ENCODE measurements around the gene FSIP1.

FSIP1 gene

GRCh38 chr15:39792844-39793335, 10.2 kb upstream of the FSIP1 start:
- FAIRE-seq (no peak), DNase-seq (ENCODE audit: low spot score) (no peak)

DNA sequence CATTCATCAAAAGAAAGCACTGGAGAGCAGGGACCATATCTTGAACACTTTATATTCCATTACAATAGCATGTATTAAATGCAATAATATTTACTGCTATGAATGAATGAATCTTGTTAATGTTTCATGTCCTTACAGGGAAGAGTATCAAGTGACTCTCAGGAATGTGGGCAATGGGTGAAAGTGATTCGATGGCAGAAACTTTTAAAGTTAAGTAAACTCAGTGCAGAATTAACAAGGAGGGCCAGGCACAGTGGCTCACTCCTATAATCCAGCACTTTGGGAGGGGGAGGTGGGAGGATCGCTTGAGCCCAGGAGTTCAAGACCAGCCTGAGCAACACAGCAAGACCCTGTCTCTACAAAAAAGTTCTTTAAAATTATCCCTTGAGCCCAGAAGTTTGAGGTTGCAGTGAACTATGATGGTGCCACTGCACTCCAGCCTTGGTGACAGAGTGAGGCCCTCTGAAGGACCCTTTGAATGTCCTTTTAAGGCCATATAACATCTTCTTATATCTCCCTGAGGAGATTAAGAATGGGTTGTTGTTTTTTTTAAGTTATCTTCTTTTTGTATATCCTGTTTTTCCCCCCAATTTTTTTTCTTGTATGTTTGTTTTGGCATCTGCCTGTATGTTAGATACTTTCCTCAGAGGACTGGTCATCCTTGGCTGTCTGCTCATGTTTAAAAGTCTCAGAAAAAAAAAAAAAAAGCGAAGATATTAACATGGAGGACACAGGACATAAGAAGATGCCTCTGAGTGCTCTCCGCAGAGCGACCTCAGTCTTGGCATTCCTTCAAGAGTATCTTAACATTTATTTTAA, 9.6 kb upstream of the FSIP1 start:
- FAIRE-seq (no peak), DNase-seq (ENCODE audit: low spot score) (no peak)

- DNase-seq (ENCODE audit: low spot score) (no peak), FAIRE-seq (no peak)
Observed at GRCh38 chr15:39789736-39790135, 7.1 kb upstream of the FSIP1 start.

GRCh38 chr15:39788800-39789565, 6.3 kb upstream of the FSIP1 start:
- FAIRE-seq: no peak
- DNase-seq (ENCODE audit: low spot score): no peak

DNA sequence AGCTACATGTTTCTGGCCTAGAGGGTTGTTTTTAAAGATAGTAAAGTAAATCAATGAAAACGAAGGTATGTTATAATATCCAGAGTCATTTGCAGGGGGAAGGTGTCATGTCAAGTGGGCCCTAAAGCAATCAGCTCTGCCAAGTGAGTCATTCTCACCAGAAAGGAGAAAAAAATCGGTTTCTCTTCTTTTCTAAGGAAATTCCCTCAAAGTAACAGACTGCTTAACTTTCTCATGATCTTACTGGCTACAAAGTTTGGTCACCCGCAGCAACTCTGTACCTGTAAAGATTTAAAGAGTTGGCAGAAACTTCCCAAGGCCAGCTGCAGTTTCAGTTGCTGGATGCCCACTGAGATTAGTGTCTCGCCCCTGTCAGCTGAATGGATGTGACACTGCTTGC, 5.5 kb upstream of the FSIP1 start:
- no peak for DNase-seq (ENCODE audit: low spot score)
- FAIRE-seq: no peak

GRCh38 chr15:39787479-39787878, 4.8 kb upstream of the FSIP1 start:
- DNase-seq (ENCODE audit: low spot score) (no peak), FAIRE-seq (no peak)

DNA sequence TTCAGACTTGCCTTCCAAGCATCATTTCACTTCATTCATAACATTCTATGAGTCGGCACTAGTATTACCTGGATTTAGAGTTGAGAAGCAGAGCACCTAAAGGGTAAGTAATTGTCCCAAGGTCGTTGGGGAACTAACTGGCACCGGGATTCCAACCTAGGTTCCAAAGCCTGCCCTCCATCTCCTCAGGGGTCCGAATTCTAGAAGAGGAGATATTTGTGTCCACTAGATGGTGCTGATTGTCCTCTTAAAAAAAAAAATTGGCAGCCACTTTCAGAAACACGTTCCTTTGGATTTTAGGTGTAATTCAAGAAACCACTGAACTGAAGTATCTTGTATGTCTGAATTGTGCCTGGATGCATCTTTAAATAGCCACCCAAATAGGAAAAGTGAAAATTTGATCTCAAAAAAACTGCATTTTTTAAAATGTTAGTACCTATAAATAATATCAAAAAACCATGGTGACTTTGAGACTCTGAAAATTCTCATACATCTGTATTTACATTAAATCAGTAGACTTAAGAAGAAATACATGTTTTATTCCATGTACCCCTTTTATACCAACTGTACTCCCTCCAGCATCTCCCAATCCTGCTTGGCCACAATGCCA, 3.9 kb upstream of the FSIP1 start:
- FAIRE-seq (no peak), DNase-seq (ENCODE audit: low spot score) (peak; percentile 52)

- no peak for DNase-seq (ENCODE audit: low spot score)
- no peak for FAIRE-seq
Observed at GRCh38 chr15:39785841-39786240, 3.2 kb upstream of the FSIP1 start.

DNA sequence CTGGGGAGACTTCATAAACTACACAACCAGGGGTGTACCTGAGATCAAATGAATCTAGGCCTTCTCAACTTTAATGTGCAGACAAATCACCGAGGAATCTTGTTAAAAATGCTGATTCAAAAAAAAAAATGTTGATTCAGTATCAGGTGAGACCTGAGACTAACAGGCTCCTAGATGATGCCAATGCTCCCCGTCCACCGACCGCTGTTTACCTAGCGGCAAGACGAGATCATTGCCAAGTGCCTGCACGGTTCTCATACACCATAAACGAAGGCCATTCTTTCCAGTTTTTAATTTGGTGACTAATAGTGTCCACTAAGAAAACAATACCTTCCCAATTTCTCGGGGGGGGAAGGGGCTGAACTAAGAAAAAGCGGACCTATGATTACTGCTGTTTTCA, 2.5 kb upstream of the FSIP1 start:
- FAIRE-seq (no peak), DNase-seq (ENCODE audit: low spot score) (no peak)

GRCh38 chr15:39784638-39785037, 2.0 kb upstream of the FSIP1 start:
- FAIRE-seq (no peak), DNase-seq (ENCODE audit: low spot score) (no peak)

DNA sequence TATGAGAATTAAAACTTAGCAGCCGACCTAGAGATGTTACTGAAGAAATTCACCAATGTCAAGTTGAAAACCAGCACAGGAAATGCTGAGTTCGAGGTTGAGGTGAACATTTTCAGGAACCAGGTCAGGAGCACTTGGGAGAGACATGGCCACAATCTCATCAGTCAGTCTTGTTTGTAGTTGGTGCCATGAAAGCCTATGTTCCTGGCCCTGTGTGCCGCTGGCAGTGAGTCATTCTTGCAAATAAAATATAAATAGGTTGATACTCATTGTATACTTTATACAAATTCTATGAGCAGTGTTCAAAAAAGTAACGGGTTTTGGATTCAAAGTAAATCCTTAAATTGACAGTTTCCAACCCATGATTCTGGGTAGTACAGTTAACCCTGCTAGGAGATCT, 1.5 kb upstream of the FSIP1 start:
- no peak for DNase-seq (ENCODE audit: low spot score)
- FAIRE-seq: no peak

DNA sequence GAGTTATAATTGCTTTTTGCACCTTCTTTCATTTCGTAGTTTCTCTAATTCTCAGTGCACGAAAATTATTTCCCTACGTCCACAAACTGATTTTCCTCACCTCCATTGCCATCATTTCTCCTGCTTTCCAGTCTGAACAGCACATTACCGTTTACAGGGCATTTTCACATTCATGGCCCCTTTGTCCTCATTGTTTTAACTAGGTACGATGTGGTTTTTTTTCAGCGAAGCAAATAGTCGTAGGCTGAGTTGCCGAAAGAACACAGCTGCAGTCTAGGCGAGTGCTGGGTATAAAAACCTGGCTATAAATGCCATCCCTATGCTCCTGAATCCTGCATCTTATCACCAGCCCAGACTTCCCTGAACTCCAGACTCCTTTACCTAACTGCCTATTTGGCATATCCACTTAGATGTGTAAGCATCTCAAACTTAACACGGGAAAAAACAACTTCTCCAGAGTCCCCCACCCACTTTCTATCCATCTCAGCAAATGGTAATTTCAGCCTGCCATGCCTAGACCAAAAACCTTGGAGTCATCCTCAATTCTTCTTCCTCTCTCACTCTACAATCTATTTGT, 691 bp upstream of the FSIP1 start:
- no peak for DNase-seq (ENCODE audit: low spot score)
- no peak for FAIRE-seq

DNA sequence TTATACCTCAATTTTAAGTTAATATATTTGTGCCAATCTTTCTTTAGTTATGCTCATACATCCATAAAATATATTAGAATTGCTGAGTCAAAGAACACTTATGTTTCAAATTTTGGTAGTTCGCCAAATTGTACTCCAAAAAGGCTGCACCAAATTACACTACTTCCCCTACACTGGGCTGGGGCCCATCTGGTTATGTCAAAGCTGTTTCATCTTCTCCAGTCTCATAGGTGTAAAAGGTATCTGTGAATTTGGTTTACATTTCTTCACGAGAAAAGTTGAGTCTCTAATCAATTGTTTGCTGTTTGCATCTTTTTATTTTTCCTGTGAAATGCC, 706 bp downstream of the FSIP1 start:
- no peak for FAIRE-seq

DNA sequence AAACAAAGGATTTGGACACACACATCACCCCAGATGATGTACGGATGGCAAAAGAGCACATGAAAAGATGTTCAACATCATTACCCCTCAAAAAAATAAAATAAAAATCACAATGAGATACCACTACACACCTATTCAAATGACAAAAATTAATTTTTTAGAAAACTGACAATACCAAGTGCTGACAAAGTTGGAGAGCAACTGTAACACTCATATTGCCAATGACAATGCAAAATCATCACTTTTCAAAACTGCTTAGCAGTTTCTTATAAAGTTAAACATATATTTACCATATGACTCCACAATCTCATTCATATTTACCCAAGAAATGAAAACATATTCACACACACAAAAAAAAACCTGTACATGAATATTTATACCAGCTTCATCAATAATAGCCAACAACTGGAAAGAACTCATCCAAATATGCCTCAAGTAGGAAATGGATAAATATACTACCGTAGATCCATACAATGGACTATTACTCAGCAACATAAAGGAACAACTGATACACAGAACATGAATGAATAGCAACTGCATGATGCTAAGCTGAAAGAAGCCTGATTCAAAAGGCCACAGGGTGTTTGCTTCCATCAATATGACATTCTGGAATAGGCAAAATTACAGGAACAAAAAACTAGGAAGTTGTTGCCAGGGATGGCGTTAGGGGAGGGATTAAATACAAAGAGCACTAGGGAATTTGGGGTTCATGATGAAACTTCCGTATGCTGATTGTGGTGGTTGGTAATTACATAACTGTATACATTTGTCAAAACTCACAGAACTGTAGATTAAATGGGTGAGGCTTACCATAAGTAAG, 1.3 kb downstream of the FSIP1 start:
- no peak for DNase-seq (ENCODE audit: low spot score)
- no peak for FAIRE-seq

More for the DNA sequence above, 706 bp downstream of the FSIP1 start:
- no peak for DNase-seq (ENCODE audit: low spot score)

GRCh38 chr15:39778021-39778420, 4.6 kb downstream of the FSIP1 start:
- DNase-seq (ENCODE audit: low spot score): no peak
- no peak for FAIRE-seq

- FAIRE-seq: no peak
- DNase-seq (ENCODE audit: low spot score): no peak
Observed at GRCh38 chr15:39777496-39777895, 5.1 kb downstream of the FSIP1 start.

DNA sequence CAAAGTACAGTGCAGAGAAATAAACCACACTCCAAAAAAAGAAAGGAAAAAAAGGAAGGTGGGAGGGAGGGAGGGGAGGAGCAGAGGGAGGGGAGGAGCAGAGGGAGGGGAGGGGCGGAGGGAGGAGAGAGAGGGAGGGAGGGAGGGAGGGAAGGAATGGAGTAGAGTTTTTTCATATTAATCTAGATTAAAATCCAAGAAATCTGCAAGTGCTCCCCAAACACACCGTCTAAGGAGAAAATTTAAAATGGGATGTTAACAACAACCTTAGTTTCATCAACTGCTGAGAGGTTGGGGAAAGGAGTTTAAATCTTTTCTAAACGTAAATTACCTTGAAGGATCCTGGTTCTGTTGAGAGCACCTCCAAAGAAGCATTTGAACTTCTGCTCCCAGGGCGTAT, 6.6 kb downstream of the FSIP1 start:
- DNase-seq (ENCODE audit: low spot score) (no peak), FAIRE-seq (no peak)

- DNase-seq (ENCODE audit: low spot score): no peak
Observed at GRCh38 chr15:39774688-39775267, 7.9 kb downstream of the FSIP1 start.

DNA sequence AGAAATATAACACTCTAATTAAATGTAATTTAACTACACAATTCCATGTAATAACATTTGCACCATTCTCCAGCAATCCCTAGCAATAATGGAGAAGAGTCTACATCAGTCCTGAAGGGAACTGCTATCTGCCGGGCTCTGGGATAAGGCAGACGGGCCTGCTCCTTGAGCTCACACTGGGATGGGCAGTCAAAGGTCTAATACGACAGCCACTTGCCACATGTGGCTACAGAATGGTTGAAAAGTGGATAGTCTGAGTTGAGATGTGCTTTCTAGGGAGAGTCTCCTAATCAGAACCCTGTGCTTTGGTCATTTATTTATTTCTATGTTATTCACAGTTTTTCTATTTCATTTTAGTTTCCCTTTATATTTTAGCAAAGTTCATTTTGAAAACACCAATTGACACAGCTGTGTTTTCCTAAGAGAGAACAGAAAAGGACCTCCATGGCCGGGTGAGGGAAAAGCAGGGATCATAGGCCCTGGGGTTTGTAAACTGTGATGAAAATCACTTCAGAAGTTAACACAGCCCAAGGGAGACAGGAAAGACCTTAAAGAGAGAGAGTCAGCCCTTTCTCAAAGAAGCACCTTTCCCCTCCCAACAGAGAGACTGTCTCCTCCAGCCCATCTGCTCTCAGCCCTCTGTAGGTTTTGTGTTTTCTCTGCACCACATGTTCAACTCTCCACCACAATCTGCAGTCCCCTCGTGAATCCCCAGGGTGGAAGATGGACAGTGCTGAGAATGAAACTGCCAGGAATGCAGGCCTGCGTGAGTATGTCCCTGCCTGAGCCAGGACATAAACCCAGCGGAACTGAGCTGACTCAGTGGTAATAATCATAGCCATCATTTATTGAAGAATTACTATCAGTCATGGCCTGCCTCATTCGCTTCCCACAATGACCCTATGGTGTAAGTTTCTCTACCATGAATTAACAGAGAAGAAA, 11.6 kb downstream of the FSIP1 start:
- DNase-seq (ENCODE audit: low spot score) (no peak), FAIRE-seq (peak; percentile 5)

More at GRCh38 chr15:39774688-39775267, 7.9 kb downstream of the FSIP1 start:
- no peak for FAIRE-seq

GRCh38 chr15:39767921-39768320, 14.7 kb downstream of the FSIP1 start:
- no peak for DNase-seq (ENCODE audit: low spot score)
- FAIRE-seq: no peak

All from urothelium cell line (cell line).